ENCODE results near the gene TPST2. TPM values are rescaled to one million over a fixed set of nuclear protein-coding genes. Genes with fewer than 3 reads are reported as not detected.

Gene TPST2
- total and polyA plus RNA-seq, 10 of the 15 experiments (the other 5 are each of a cell fraction or from before 2014, with no cell fraction given) = 6.3 to 33.7 (median 28.4) TPM

DNA sequence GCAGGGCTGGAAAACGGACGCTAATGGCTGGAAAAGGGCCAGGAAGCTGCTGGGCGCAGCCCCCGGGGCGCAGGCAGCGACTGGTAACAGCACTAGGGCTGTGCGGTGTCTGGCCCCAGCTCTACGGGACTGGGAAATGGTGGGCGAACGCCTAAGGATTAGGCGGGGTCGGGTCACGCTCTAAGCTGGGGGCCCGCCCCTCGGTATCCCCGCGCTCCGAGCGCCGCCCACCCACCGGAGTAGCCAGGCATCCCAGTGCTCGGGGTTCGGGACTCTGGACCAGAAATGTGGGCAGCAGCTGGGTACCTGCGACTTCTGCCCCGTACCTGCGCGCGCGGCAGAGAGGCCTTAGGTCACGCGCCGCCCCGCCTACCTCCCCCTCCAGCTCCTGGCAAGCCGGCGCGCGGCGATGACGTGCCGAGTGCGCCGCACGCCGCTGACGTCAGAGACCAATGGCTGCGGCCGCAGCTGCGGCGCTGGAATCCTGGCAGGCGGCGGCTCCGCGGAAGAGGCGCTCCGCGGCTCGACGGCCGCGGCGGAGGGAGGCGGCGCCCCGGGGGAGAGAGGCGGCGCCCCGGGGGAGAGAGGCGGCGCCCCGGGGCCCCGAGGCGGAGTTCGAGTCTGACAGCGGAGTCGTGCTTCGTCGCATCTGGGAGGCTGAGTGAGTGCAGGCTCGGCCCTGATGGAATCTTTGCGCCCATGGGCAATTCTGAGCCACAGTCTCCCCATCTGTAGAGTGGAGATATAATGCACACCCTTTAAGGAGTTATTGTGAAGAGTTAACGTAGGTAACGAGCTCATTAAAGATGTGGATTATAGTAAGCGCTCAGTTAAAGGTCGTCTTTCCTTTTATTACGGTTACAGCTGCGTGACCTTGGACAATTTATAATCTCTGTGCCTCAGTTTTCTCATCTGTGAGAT lies 106.2 kb downstream of the TPST2 start, which contains the start of the genes HPS4 and SRRD (continued):
- TF ChIP-seq, protein P1, sequence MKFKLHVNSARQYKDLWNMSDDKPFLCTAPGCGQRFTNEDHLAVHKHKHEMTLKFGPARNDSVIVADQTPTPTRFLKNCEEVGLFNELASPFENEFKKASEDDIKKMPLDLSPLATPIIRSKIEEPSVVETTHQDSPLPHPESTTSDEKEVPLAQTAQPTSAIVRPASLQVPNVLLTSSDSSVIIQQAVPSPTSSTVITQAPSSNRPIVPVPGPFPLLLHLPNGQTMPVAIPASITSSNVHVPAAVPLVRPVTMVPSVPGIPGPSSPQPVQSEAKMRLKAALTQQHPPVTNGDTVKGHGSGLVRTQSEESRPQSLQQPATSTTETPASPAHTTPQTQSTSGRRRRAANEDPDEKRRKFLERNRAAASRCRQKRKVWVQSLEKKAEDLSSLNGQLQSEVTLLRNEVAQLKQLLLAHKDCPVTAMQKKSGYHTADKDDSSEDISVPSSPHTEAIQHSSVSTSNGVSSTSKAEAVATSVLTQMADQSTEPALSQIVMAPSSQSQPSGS (IDR thresholded peaks at IDR 0.05; ENCODE audit: low read length) = no peak
- TF ChIP-seq SMAD1 (IDR thresholded peaks at IDR 0.05; ENCODE audit: low read depth, partially characterized antibody) = peak; percentile 35
- TF ChIP-seq GATAD2B (conservative IDR thresholded peaks at IDR 0.05; ENCODE audit: low read depth) = peak; percentile 87; the same call in 1 of the 2 replicates
- TF ChIP-seq SIN3A (IDR thresholded peaks at IDR 0.05; ENCODE audit: low read depth, low read length) = peak; percentile 91; the same call in 1 of the 2 replicates
- TF ChIP-seq KDM1A (IDR thresholded peaks at IDR 0.05; ENCODE audit: borderline replicate concordance) = no peak; the same call in 1 of the 2 replicates
- peak; percentile 67 for TF ChIP-seq SMARCA5 (IDR thresholded peaks at IDR 0.05)
- TF ChIP-seq RAD51 (IDR thresholded peaks at IDR 0.05) = peak; percentile 66
- no peak for TF ChIP-seq CHD1 (IDR thresholded peaks at IDR 0.05; ENCODE audit: low read depth, low read length)
- no peak for TF ChIP-seq ZSCAN29 (IDR thresholded peaks at IDR 0.05)
- TF ChIP-seq ESRRA (IDR thresholded peaks at IDR 0.05; ENCODE audit: low read length) = peak; percentile 78
- peak; percentile 83; the same call in 1 of the 2 replicates for TF ChIP-seq CHD2 (IDR thresholded peaks at IDR 0.05; ENCODE audit: borderline replicate concordance, low read depth, low read length)
- TF ChIP-seq, protein P2, sequence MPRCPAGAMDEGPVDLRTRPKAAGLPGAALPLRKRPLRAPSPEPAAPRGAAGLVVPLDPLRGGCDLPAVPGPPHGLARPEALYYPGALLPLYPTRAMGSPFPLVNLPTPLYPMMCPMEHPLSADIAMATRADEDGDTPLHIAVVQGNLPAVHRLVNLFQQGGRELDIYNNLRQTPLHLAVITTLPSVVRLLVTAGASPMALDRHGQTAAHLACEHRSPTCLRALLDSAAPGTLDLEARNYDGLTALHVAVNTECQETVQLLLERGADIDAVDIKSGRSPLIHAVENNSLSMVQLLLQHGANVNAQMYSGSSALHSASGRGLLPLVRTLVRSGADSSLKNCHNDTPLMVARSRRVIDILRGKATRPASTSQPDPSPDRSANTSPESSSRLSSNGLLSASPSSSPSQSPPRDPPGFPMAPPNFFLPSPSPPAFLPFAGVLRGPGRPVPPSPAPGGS (IDR thresholded peaks at IDR 0.05; ENCODE audit: borderline replicate concordance, insufficient read depth, low read depth, low read length, poor library complexity, severe bottlenecking) = no peak
